HepG2 (cell line): Measurements from ENCODE around the gene SDK1.

Source experiments
- CEBPG ChIP-seq: IDR thresholded peaks from 2 replicates; pipeline ENCODE4 v1.6.1; 2016
- HDAC6 ChIP-seq: fragments of 200-600 bp; sonication (generic); IDR thresholded peaks from 2 replicates; pipeline ENCODE4 v1.7.0; 2017; ENCODE audit warnings: mild to moderate bottlenecking, antibody characterized with exemption, low read length, low read depth
- ZNF777 ChIP-seq: sonication (generic); formaldehyde crosslinking; IDR thresholded peaks from 2 replicates; pipeline ENCODE4 v1.4.0; 2020; ENCODE audit warnings: missing genetic modification reagents
- ZNF792 ChIP-seq: IDR thresholded peaks from 2 replicates; pipeline ENCODE4 v1.6.1; 2016

- TF ChIP-seq ZNF777 (CRISPR knock-in tag): no peak
- TF ChIP-seq ZNF792 (CRISPR knock-in tag): no peak
- no peak for TF ChIP-seq CEBPG
- no peak for TF ChIP-seq HDAC6
Observed at GRCh38 chr7:4107839-4108238, 806.8 kb downstream of the SDK1 start.
